HepG2 (cell line): ENCODE measurements around the gene IPMK. TPM values are rescaled to one million over a fixed set of nuclear protein-coding genes. Genes with fewer than 3 reads are reported as not detected.

Source experiments
- AGO2 ChIP-seq: fragments of 200-400 bp; formaldehyde crosslinking; optimal IDR thresholded peaks from 2 replicates; pipeline ENCODE3; 2017; ENCODE audit warnings: mild to moderate bottlenecking, low read depth, low read length, moderate library complexity
- ARNTL ChIP-seq: sonication (generic); formaldehyde crosslinking; IDR thresholded peaks from 2 replicates; pipeline ENCODE4 v1.4.0; 2020; ENCODE audit warnings: mild to moderate bottlenecking, missing genetic modification reagents
- ESRRA ChIP-seq: sonication (generic); formaldehyde crosslinking; IDR thresholded peaks from 2 replicates; pipeline ENCODE4 v1.5.1; 2020; ENCODE audit warnings: mild to moderate bottlenecking, low read depth, missing genetic modification reagents
- FOXC1 ChIP-seq: sonication (generic); formaldehyde crosslinking; IDR thresholded peaks from 2 replicates; pipeline ENCODE4 v1.8.0; 2022; ENCODE audit warnings: mild to moderate bottlenecking, missing genetic modification reagents, borderline replicate concordance
- HNRNPL ChIP-seq: fragments of 200-400 bp; formaldehyde crosslinking; IDR thresholded peaks from 2 replicates; pipeline ENCODE4 v1.6.1; 2017; ENCODE audit warnings: mild to moderate bottlenecking, low read depth, low read length
- KAT7 ChIP-seq: IDR thresholded peaks from 2 replicates; pipeline ENCODE4 v1.6.1; 2018; ENCODE audit warnings: borderline replicate concordance, missing compliant biosample characterization
- MEF2D ChIP-seq: sonication (generic); formaldehyde crosslinking; IDR thresholded peaks from 2 replicates; pipeline ENCODE4 v1.5.1; 2020; ENCODE audit warnings: mild to moderate bottlenecking, missing genetic modification reagents
- MTA1 ChIP-seq: sonication (generic); formaldehyde crosslinking; IDR thresholded peaks from 2 replicates; pipeline ENCODE4 v1.4.0; 2020; ENCODE audit warnings: missing genetic modification reagents, mild to moderate bottlenecking, borderline replicate concordance
- PLSCR1 ChIP-seq: sonication (generic); formaldehyde crosslinking; IDR thresholded peaks from 2 replicates; pipeline ENCODE4 v1.5.0; 2020; ENCODE audit warnings: missing genetic modification reagents, mild to moderate bottlenecking, borderline replicate concordance
- SALL1 ChIP-seq: sonication (generic); formaldehyde crosslinking; IDR thresholded peaks from 2 replicates; pipeline ENCODE4 v1.8.0; 2022; ENCODE audit warnings: mild to moderate bottlenecking, missing genetic modification reagents
- SMARCE1 ChIP-seq: fragments of 450-650 bp; IDR thresholded peaks from 2 replicates; pipeline ENCODE4 v1.6.1; 2017; ENCODE audit warnings: borderline replicate concordance
- TARDBP ChIP-seq: sonication (generic); formaldehyde crosslinking; IDR thresholded peaks from 2 replicates; pipeline ENCODE4 v1.8.0; 2022; ENCODE audit warnings: mild to moderate bottlenecking, missing genetic modification reagents
- TCF7 ChIP-seq: sonication (generic); IDR thresholded peaks from 2 replicates; pipeline ENCODE4 v1.6.1; 2016; ENCODE audit warnings: antibody characterized with exemption, low read depth
- TP53 ChIP-seq: sonication (generic); formaldehyde crosslinking; conservative IDR thresholded peaks from 2 replicates; pipeline ENCODE4 v1.4.0; 2020; ENCODE audit warnings: missing genetic modification reagents
- USF2 ChIP-seq, 2 experiments: sonication (generic) in 1 of 2; formaldehyde crosslinking in 1 of 2; IDR thresholded peaks; 2 replicates each; pipeline versions ENCODE4 v1.5.1 to v1.6.1; 2011 to 2020; ENCODE audit warnings: borderline replicate concordance in 1 of 2, low read depth in 1 of 2, low read length in 1 of 2, mild to moderate bottlenecking in 1 of 2, missing genetic modification reagents in 1 of 2, moderate library complexity in 1 of 2
- ZBTB26 ChIP-seq: IDR thresholded peaks from 2 replicates; pipeline ENCODE4 v1.6.1; 2016; ENCODE audit warnings: missing compliant biosample characterization, missing genetic modification reagents, borderline replicate concordance
- ZMYM2 ChIP-seq: sonication (generic); formaldehyde crosslinking; IDR thresholded peaks from 2 replicates; pipeline ENCODE4 v1.8.0; 2022; ENCODE audit warnings: mild to moderate bottlenecking, missing genetic modification reagents
- ZMYM4 ChIP-seq: sonication (generic); formaldehyde crosslinking; IDR thresholded peaks from 2 replicates; pipeline ENCODE4 v1.8.1; 2023; ENCODE audit warnings: mild to moderate bottlenecking, missing genetic modification reagents
- ZNF230 ChIP-seq: sonication (generic); formaldehyde crosslinking; IDR thresholded peaks from 2 replicates; pipeline ENCODE4 v1.4.0; 2020; ENCODE audit warnings: mild to moderate bottlenecking, missing genetic modification reagents
- ZNF350 ChIP-seq: sonication (generic); formaldehyde crosslinking; IDR thresholded peaks from 2 replicates; pipeline ENCODE4 v1.4.0; 2020; ENCODE audit warnings: mild to moderate bottlenecking, low read depth, missing genetic modification reagents, borderline replicate concordance
- ZNF431 ChIP-seq: sonication (generic); formaldehyde crosslinking; IDR thresholded peaks from 2 replicates; pipeline ENCODE4 v1.9.0; 2022; ENCODE audit warnings: missing genetic modification reagents, low read depth, mild to moderate bottlenecking, borderline replicate concordance
- ZNF615 ChIP-seq: sonication (generic); formaldehyde crosslinking; IDR thresholded peaks from 2 replicates; pipeline ENCODE4 v1.5.0; 2020; ENCODE audit warnings: mild to moderate bottlenecking, missing genetic modification reagents, borderline replicate concordance
- ZNF788 ChIP-seq: sonication (generic); formaldehyde crosslinking; IDR thresholded peaks from 2 replicates; pipeline ENCODE4 v1.5.0; 2020; ENCODE audit warnings: mild to moderate bottlenecking, missing genetic modification reagents, borderline replicate concordance
- ZNF841 ChIP-seq: sonication (generic); formaldehyde crosslinking; IDR thresholded peaks from 2 replicates; pipeline ENCODE4 v1.8.1; 2023; ENCODE audit warnings: missing genetic modification reagents, borderline replicate concordance
- polyA plus RNA-seq, 8 experiments: library from polyadenylated mRNA; depleted of rRNA in 3 of 8; stranded (reverse) in 7 of 8; unstranded in 1 of 8; fragments of >200 nt; fragmentation: Illumina TruSeq in 4 of 8; extraction: Trizol in 4 of 8; gene quantifications; 2 replicates each; pipeline versions ENCODE4 v1.2.1 to v1.2.3, GENCODE V29; 2011 to 2016; ENCODE audit warnings: low read depth in 4 of 8, missing spikeins in 1 of 8, mixed read lengths in 1 of 8; ENCODE audit not compliant: insufficient read depth in 1 of 8
- total RNA-seq, 5 experiments: library from RNA; depleted of rRNA; stranded (reverse); fragments of >200 nt; fragmentation: Illumina TruSeq; extraction: Trizol; gene quantifications; 2 replicates each; pipeline ENCODE4 v1.2.3, GENCODE V29; 2016; ENCODE audit warnings: low read depth in 1 of 5

Gene IPMK
- total and polyA plus RNA-seq, 2 of the 13 experiments (the other 11 are each of a cell fraction or from before 2014, with no cell fraction given) = 2.7 to 3.9 TPM

- TF ChIP-seq TCF7 (no peak), MTA1 (CRISPR knock-in tag) (peak; percentile 47; the same call in 1 of the 2 replicates), TARDBP (CRISPR knock-in tag) (no peak), SALL1 (peak; percentile 63), ZNF431 (CRISPR knock-in tag) (no peak), ARNTL (CRISPR knock-in tag) (peak; percentile 68; the same call in 1 of the 2 replicates), ZNF615 (no peak), ESRRA (0 out of 2 replicates have a peak, but pooled peaks have one; percentile 2), ZMYM4 (CRISPR knock-in tag) (peak; percentile 31), TP53 (CRISPR knock-in tag) (no peak), MEF2D (CRISPR knock-in tag) (no peak), ZMYM2 (CRISPR knock-in tag) (0 out of 2 replicates have a peak, but pooled peaks have one; percentile 29), AGO2 (peak; percentile 47), FOXC1 (CRISPR knock-in tag) (peak; percentile 36; the same call in 1 of the 2 replicates), ZNF350 (CRISPR knock-in tag) (peak; percentile 37; the same call in 1 of the 2 replicates), ZNF230 (CRISPR knock-in tag) (0 out of 2 replicates have a peak, but pooled peaks have one; percentile 61), PLSCR1 (CRISPR knock-in tag) (no peak), KAT7 (CRISPR knock-in tag) (0 out of 2 replicates have a peak, but pooled peaks have one; percentile 28), USF2 (IDR thresholded peaks at IDR 0.05; ENCODE audit: low read depth, low read length) (no peak), USF2 (CRISPR knock-in tag; IDR thresholded peaks at IDR 0.05; ENCODE audit: borderline replicate concordance) (no peak), HNRNPL (peak; percentile 67; the same call in 1 of the 2 replicates), ZNF841 (CRISPR knock-in tag) (no peak), SMARCE1 (no peak), ZNF788 (CRISPR knock-in tag) (peak; percentile 44; the same call in 1 of the 2 replicates), ZBTB26 (CRISPR knock-in tag) (peak; percentile 46; the same call in 1 of the 2 replicates)
Observed at GRCh38 chr10:58266826-58267712, 625 bp downstream of the IPMK start (continued).
